Fibroblast of mammary gland (primary cell): ENCODE results near the gene HTRA3.
A peak's percentile ranks its signal among the peaks of the same experiment; 100 is the strongest.

Source experiments
- DNase-seq: peaks from one replicate; pipeline ENCODE4 v3.0.0-alpha.2; 2010; ENCODE audit warnings: low read depth
- H3K4me3 ChIP-seq: 2 replicates; pipeline ENCODE4 v1.5.1; 2011; ENCODE audit warnings: low read depth, mild to moderate bottlenecking, low read length, moderate library complexity; ENCODE audit not compliant: control insufficient read depth
- CTCF ChIP-seq: conservative IDR thresholded peaks from 2 replicates; pipeline ENCODE4 v1.5.1; 2011; ENCODE audit warnings: low read depth, low read length, inconsistent platforms; ENCODE audit not compliant: control insufficient read depth, insufficient read depth

The HTRA3 gene

GRCh38 chr4:8297691-8298485, 28.3 kb downstream of the HTRA3 start:
- no peak for TF ChIP-seq CTCF
- no peak for DNase-seq
- H3K4me3 ChIP-seq, result no peak overlapping the region

- TF ChIP-seq CTCF, result no peak
- no peak overlapping the region for H3K4me3 ChIP-seq
- DNase-seq, result no peak
These were observed 31.3 kb downstream of the HTRA3 start for GRCh38 chr4:8300832-8301231.

- no peak overlapping the region for H3K4me3 ChIP-seq
- no peak for DNase-seq
- TF ChIP-seq CTCF, result no peak
These were observed 32.5 kb downstream of the HTRA3 start for GRCh38 chr4:8301851-8302730.

- H3K4me3 ChIP-seq, result no peak overlapping the region
- DNase-seq, result no peak
These were observed 33.5 kb downstream of the HTRA3 start for GRCh38 chr4:8303081-8303480.

GRCh38 chr4:8303485-8304281, 34.1 kb downstream of the HTRA3 start:
- DNase-seq, result peak; percentile 96
- no peak overlapping the region for H3K4me3 ChIP-seq
- no peak for TF ChIP-seq CTCF

More at GRCh38 chr4:8303081-8303480, 33.5 kb downstream of the HTRA3 start:
- no peak for TF ChIP-seq CTCF
